ENCODE results near the gene SH3PXD2A. TPM values are rescaled to one million over a fixed set of nuclear protein-coding genes. Genes with fewer than 3 reads are reported as not detected.
A peak's percentile ranks its signal among the peaks of the same experiment; 100 is the strongest.

The SH3PXD2A gene
- total RNA-seq, 5 donors from 2014 or later (not counting 1 experiment from before 2014, with no cell fraction given), result 5.8 to 11.8 (median 9.8) TPM

- peak overlapping the region; percentile 89 for H3K27ac ChIP-seq (ENCODE audit: low read length)
- Mint-ChIP-seq H3K9me3 (no peaks in the 10 kb centered on the region), H3K36me3 (no peaks in the 10 kb centered on the region), H3K4me1 (peaks cover 12 to 23% (median 16%) of the 10 kb centered on the region in 3 donors), H3K4me3 (no peak overlapping the region), H3K27ac (peak overlapping the region in 1 of 2 donors; percentile 93), H3K27me3 (no peaks in the 10 kb centered on the region)
- ChIA-PET POLR2A (no interaction called here), CTCF (interaction anchor here (1.1 to 1.2 kb wide), 2 partner anchors 12 to 42 kb away, joined by 3 to 5 read pairs; no protein-coding TSS in a partner anchor)
- no peaks in the 10 kb centered on the region for H3K9me3 ChIP-seq
- no peak overlapping the region for H3K4me3 ChIP-seq (ENCODE audit: control insufficient read depth in 1 of 2, extremely low read depth in 1 of 2, low read length in 1 of 2)
- no peak for DNase-seq
- WGBS (ENCODE audit: insufficient coverage), result 92% methylated on average over 3 of the region's 4 CpGs
- H3K27me3 ChIP-seq (replicated peaks in 1 of 2; ENCODE audit: control insufficient read depth in 2 of 2, extremely low read depth in 1 of 2, insufficient read depth in 2 of 2, low read length in 1 of 2), result peaks cover 0 to 3% of the 10 kb centered on the region in 2 experiments
- H3K36me3 ChIP-seq (ENCODE audit: control insufficient read depth in 2 of 2, extremely low read depth in 1 of 2, insufficient read depth in 1 of 2, low read length in 1 of 2), result no peaks in the 10 kb centered on the region
- ATAC-seq (replicated peaks in 1 of 4), result no peak
- H3K4me1 ChIP-seq (ENCODE audit: control insufficient read depth in 1 of 2, extremely low read depth in 1 of 2, insufficient read depth in 2 of 2, low read length in 2 of 2), result peaks cover 0 to 27% of the 10 kb centered on the region in 2 experiments
Observed at GRCh38 chr10:103679096-103679790, 176.1 kb downstream of the SH3PXD2A start.

GRCh38 chr10:103678178-103678526 lies 177.2 kb downstream of the SH3PXD2A start:
- ChIA-PET POLR2A (interaction anchor here (0.5 to 0.9 kb wide), 5 partner anchors 10 to 444 kb away, joined by 3 to 6 read pairs (median 3); partner anchors contain the start of gene SFR1 (in 1 of the 2)), CTCF (interaction anchor here (0.6 to 1.0 kb wide), 5 partner anchors 8 to 197 kb away, joined by 3 to 4 read pairs (median 3); no protein-coding TSS in a partner anchor)
- Mint-ChIP-seq H3K9me3 (no peaks in the 10 kb centered on the region), H3K4me1 (peaks cover 12 to 23% (median 16%) of the 10 kb centered on the region in 3 donors), H3K27me3 (no peaks in the 10 kb centered on the region), H3K4me3 (peak overlapping the region; percentile 78 to 83 (median 82)), H3K27ac (peak overlapping the region; percentile 87 to 93), H3K36me3 (no peaks in the 10 kb centered on the region)
- no peaks in the 10 kb centered on the region for H3K9me3 ChIP-seq
- H3K27ac ChIP-seq (ENCODE audit: low read length), result peak overlapping the region; percentile 89
- H3K27me3 ChIP-seq (replicated peaks in 1 of 2; ENCODE audit: control insufficient read depth in 2 of 2, extremely low read depth in 1 of 2, insufficient read depth in 2 of 2, low read length in 1 of 2), result peaks cover 0 to 3% of the 10 kb centered on the region in 2 experiments
- H3K4me1 ChIP-seq (ENCODE audit: control insufficient read depth in 1 of 2, extremely low read depth in 1 of 2, insufficient read depth in 2 of 2, low read length in 2 of 2), result peaks cover 0 to 27% of the 10 kb centered on the region in 2 experiments
- WGBS (ENCODE audit: insufficient coverage), result 23% methylated on average over 9 of the region's 12 CpGs
- no peaks in the 10 kb centered on the region for H3K36me3 ChIP-seq (ENCODE audit: control insufficient read depth in 2 of 2, extremely low read depth in 1 of 2, insufficient read depth in 1 of 2, low read length in 1 of 2)
- DNase-seq (peak; percentile 53 to 97 (median 89)), ATAC-seq (replicated peaks in 1 of 4) (peak; percentile 96 to 99 (median 98))
- H3K4me3 ChIP-seq (ENCODE audit: control insufficient read depth in 1 of 2, extremely low read depth in 1 of 2, low read length in 1 of 2), result peak overlapping the region; percentile 33 to 51

GRCh38 chr10:103677486-103678177 lies 177.7 kb downstream of the SH3PXD2A start:
- Histone ChIP-seq H3K4me1 (ENCODE audit: control insufficient read depth in 1 of 2, extremely low read depth in 1 of 2, insufficient read depth in 2 of 2, low read length in 2 of 2) (peaks cover 0 to 27% of the 10 kb centered on the region in 2 experiments), H3K4me3 (ENCODE audit: control insufficient read depth in 1 of 2, extremely low read depth in 1 of 2, low read length in 1 of 2) (peak overlapping the region; percentile 33 to 51)
- H3K36me3 Mint-ChIP-seq, result no peaks in the 10 kb centered on the region

GRCh38 chr10:103676851-103677417 lies 178.4 kb downstream of the SH3PXD2A start:
- CTCF ChIA-PET, result no interaction called here
- H3K4me3 ChIP-seq (ENCODE audit: control insufficient read depth in 1 of 2, extremely low read depth in 1 of 2, low read length in 1 of 2), result no peak overlapping the region

More at GRCh38 chr10:103677486-103678177, 177.7 kb downstream of the SH3PXD2A start:
- no peak for DNase-seq
- ChIA-PET POLR2A (interaction anchor here in 1 of 2 donors (0.9 kb wide), 1 partner anchor 445 kb away, joined by 3 read pairs; the partner anchor contains the start of gene SFR1), CTCF (interaction anchor here in 1 of 2 donors (0.9 to 1.0 kb wide), 3 partner anchors 17 to 93 kb away, joined by 3 to 4 read pairs (median 3); no protein-coding TSS in a partner anchor)
- H3K4me1 Mint-ChIP-seq, result peaks cover 12 to 23% (median 16%) of the 10 kb centered on the region in 3 donors
- Histone ChIP-seq H3K27ac (ENCODE audit: low read length) (peak overlapping the region; percentile 89), H3K36me3 (ENCODE audit: control insufficient read depth in 2 of 2, extremely low read depth in 1 of 2, insufficient read depth in 1 of 2, low read length in 1 of 2) (no peaks in the 10 kb centered on the region), H3K27me3 (replicated peaks in 1 of 2; ENCODE audit: control insufficient read depth in 2 of 2, extremely low read depth in 1 of 2, insufficient read depth in 2 of 2, low read length in 1 of 2) (peaks cover 0 to 3% of the 10 kb centered on the region in 2 experiments), H3K9me3 (no peaks in the 10 kb centered on the region)
- ATAC-seq (replicated peaks in 1 of 4), result no peak
- H3K4me3 Mint-ChIP-seq, result peak overlapping the region; percentile 78 to 83 (median 82)
- peak overlapping the region; percentile 87 to 93 for H3K27ac Mint-ChIP-seq
- no peaks in the 10 kb centered on the region for H3K9me3 Mint-ChIP-seq
- no peaks in the 10 kb centered on the region for H3K27me3 Mint-ChIP-seq
- 74% methylated on average over 4 of the region's 13 CpGs for WGBS (ENCODE audit: insufficient coverage)

GRCh38 chr10:103676058-103676785 lies 179.2 kb downstream of the SH3PXD2A start:
- peaks cover 0 to 3% of the 10 kb centered on the region in 2 experiments for H3K27me3 ChIP-seq (replicated peaks in 1 of 2; ENCODE audit: control insufficient read depth in 2 of 2, extremely low read depth in 1 of 2, insufficient read depth in 2 of 2, low read length in 1 of 2)
- DNase-seq, result no peak
- no peaks in the 10 kb centered on the region for H3K36me3 ChIP-seq (ENCODE audit: control insufficient read depth in 2 of 2, extremely low read depth in 1 of 2, insufficient read depth in 1 of 2, low read length in 1 of 2)
- no peak overlapping the region for H3K27ac ChIP-seq (ENCODE audit: low read length)
- H3K4me1 Mint-ChIP-seq, result peaks cover 12 to 23% (median 16%) of the 10 kb centered on the region in 3 donors
- CTCF ChIA-PET, result no interaction called here
- H3K4me3 Mint-ChIP-seq, result peak overlapping the region in 1 of 3 donors; percentile 28
- H3K4me3 ChIP-seq (ENCODE audit: control insufficient read depth in 1 of 2, extremely low read depth in 1 of 2, low read length in 1 of 2), result no peak overlapping the region
- WGBS (ENCODE audit: insufficient coverage), result 85% methylated on average over 4 of the region's 7 CpGs
- H3K4me1 ChIP-seq (ENCODE audit: control insufficient read depth in 1 of 2, extremely low read depth in 1 of 2, insufficient read depth in 2 of 2, low read length in 2 of 2), result peaks cover 0 to 27% of the 10 kb centered on the region in 2 experiments
- no peak for ATAC-seq (replicated peaks in 1 of 4)
- peak overlapping the region in 1 of 2 donors; percentile 39 for H3K27ac Mint-ChIP-seq
- POLR2A ChIA-PET, result no interaction called here
- H3K9me3 Mint-ChIP-seq, result no peaks in the 10 kb centered on the region
- H3K27me3 Mint-ChIP-seq, result no peaks in the 10 kb centered on the region
- no peaks in the 10 kb centered on the region for H3K36me3 Mint-ChIP-seq
- H3K9me3 ChIP-seq, result no peaks in the 10 kb centered on the region

More at GRCh38 chr10:103676851-103677417, 178.4 kb downstream of the SH3PXD2A start:
- H3K36me3 ChIP-seq (ENCODE audit: control insufficient read depth in 2 of 2, extremely low read depth in 1 of 2, insufficient read depth in 1 of 2, low read length in 1 of 2), result no peaks in the 10 kb centered on the region
- peaks cover 12 to 23% (median 16%) of the 10 kb centered on the region in 3 donors for H3K4me1 Mint-ChIP-seq
- no peak overlapping the region for H3K27ac ChIP-seq (ENCODE audit: low read length)
- H3K36me3 Mint-ChIP-seq, result no peaks in the 10 kb centered on the region
- no peak for DNase-seq
- H3K27me3 ChIP-seq (replicated peaks in 1 of 2; ENCODE audit: control insufficient read depth in 2 of 2, extremely low read depth in 1 of 2, insufficient read depth in 2 of 2, low read length in 1 of 2), result peaks cover 0 to 3% of the 10 kb centered on the region in 2 experiments
- ATAC-seq (replicated peaks in 1 of 4), result no peak
- no peaks in the 10 kb centered on the region for H3K27me3 Mint-ChIP-seq
- peaks cover 0 to 27% of the 10 kb centered on the region in 2 experiments for H3K4me1 ChIP-seq (ENCODE audit: control insufficient read depth in 1 of 2, extremely low read depth in 1 of 2, insufficient read depth in 2 of 2, low read length in 2 of 2)
- peak overlapping the region; percentile 39 to 43 for H3K27ac Mint-ChIP-seq
- no peaks in the 10 kb centered on the region for H3K9me3 Mint-ChIP-seq
- H3K9me3 ChIP-seq, result no peaks in the 10 kb centered on the region
- peak overlapping the region in 1 of 3 donors; percentile 28 for H3K4me3 Mint-ChIP-seq
- WGBS (ENCODE audit: insufficient coverage), result 98% methylated on average over 11 of the region's 16 CpGs
- POLR2A ChIA-PET, result no interaction called here

Data from T-cell (primary cell).